Smooth muscle cell of trachea (primary cell): Measurements from ENCODE around the gene B3GALT2. TPM values are rescaled to one million over a fixed set of nuclear protein-coding genes. Genes with fewer than 3 reads are reported as not detected.

ENCODE experiments used
- total RNA-seq: library from RNA; depleted of rRNA; stranded (reverse); fragments of >200 nt; gene quantifications from 2 replicates; pipeline ENCODE4 v1.2.1, GENCODE V29; 2014

B3GALT2 gene, protein sequence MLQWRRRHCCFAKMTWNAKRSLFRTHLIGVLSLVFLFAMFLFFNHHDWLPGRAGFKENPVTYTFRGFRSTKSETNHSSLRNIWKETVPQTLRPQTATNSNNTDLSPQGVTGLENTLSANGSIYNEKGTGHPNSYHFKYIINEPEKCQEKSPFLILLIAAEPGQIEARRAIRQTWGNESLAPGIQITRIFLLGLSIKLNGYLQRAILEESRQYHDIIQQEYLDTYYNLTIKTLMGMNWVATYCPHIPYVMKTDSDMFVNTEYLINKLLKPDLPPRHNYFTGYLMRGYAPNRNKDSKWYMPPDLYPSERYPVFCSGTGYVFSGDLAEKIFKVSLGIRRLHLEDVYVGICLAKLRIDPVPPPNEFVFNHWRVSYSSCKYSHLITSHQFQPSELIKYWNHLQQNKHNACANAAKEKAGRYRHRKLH
- total RNA-seq = 0.15 and 0.17 TPM in 2 replicates

DNA sequence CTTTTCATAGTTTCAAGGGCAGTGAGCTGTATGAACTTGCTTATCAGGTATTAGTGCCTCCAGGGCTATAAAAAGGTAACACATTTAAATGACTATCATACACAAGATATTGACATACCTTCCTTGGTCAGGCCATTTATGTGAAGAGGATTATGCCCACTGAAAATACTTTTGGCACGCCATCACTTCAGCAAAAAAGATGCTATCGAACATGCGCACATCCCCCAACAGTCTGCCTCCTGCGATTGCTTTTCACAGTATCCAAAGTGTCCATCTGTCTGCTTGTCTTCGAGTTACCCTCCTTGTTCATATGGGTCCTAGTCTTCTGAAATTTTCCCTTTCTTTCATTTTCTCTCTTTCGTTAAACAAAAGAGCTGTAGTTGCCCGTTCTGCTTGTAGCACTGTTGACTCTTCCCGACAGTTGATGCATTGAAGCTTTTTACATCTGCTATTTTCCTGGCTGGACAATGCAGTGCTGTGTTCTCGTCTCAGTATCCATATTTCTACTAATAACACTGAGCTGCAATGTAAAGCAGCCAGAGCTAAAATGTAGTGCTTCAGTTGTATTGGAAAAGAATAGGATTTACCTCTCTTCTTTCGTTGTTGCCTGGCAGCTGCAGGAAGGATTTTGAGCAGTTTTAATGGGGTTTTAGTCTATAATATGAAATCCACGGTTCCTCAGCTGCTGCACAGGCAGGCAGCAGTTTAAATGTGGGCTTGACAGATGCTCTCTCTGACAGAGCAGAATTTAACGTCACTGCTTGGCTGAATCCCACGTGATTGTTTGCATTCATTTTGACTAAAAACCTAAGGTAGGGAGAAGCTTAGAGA lies at the start of gene B3GALT2:
Gene B3GALT2, minus strand, starts transcription at position 713 of the 831 bp plus-strand sequence. CDS start 5,051 bp downstream, outside the sequence.

Other genes with a start within 250 kb of the B3GALT2 start
- gene UCHL5, start 127.3 kb downstream of the B3GALT2 start, total RNA-seq = 28.8 and 40.0 TPM in 2 replicates
- 112 and 149 TPM in 2 replicates for gene RO60, start 127.0 kb downstream of the B3GALT2 start, total RNA-seq
- 6.3 and 15.7 TPM in 2 replicates for gene GLRX2, start 81.2 kb downstream of the B3GALT2 start, total RNA-seq
- gene CDC73, start 64.6 kb downstream of the B3GALT2 start, total RNA-seq = 18.4 and 28.1 TPM in 2 replicates